ENCODE results near the gene BLNK. TPM values are rescaled to one million over a fixed set of nuclear protein-coding genes. Genes with fewer than 3 reads are reported as not detected.

The BLNK gene
- total and polyA plus RNA-seq, 4 donors = 4.1 to 18.7 (median 6.4) TPM

GRCh38 chr10:96236090-96236478, 35.3 kb downstream of the BLNK start:
- Histone ChIP-seq H3K9ac (ENCODE audit: insufficient read depth in 1 of 2, low read length in 2 of 2) (no peak overlapping the region), H3K27ac (ENCODE audit: low read depth in 1 of 2, low read length in 1 of 2) (no peak overlapping the region), H3K36me3 (ENCODE audit: control insufficient read depth in 4 of 4, insufficient read depth in 4 of 4, low read length in 4 of 4) (no peaks in the 10 kb centered on the region), H3K4me3 (no peak overlapping the region), H3K27me3 (ENCODE audit: control insufficient read depth in 3 of 3, insufficient read depth in 3 of 3, low read length in 2 of 3) (no peaks in the 10 kb centered on the region), H3K4me1 (ENCODE audit: control insufficient read depth in 5 of 5, insufficient read depth in 5 of 5, low read length in 5 of 5) (no peaks in the 10 kb centered on the region), H3K9me3 (ENCODE audit: control insufficient read depth in 4 of 4, insufficient read depth in 3 of 4, low read length in 3 of 4) (no peaks in the 10 kb centered on the region)
- WGBS, 2 donors = 29 to 74% methylated on average over 6 of the region's 6 CpGs
- no peak for DNase-seq
- ATAC-seq (ENCODE audit: insufficient read depth, low FRiP score) = no peak
- TF ChIP-seq, protein P1, sequence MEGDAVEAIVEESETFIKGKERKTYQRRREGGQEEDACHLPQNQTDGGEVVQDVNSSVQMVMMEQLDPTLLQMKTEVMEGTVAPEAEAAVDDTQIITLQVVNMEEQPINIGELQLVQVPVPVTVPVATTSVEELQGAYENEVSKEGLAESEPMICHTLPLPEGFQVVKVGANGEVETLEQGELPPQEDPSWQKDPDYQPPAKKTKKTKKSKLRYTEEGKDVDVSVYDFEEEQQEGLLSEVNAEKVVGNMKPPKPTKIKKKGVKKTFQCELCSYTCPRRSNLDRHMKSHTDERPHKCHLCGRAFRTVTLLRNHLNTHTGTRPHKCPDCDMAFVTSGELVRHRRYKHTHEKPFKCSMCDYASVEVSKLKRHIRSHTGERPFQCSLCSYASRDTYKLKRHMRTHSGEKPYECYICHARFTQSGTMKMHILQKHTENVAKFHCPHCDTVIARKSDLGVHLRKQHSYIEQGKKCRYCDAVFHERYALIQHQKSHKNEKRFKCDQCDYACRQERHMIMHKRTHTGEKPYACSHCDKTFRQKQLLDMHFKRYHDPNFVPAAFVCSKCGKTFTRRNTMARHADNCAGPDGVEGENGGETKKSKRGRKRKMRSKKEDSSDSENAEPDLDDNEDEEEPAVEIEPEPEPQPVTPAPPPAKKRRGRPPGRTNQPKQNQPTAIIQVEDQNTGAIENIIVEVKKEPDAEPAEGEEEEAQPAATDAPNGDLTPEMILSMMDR (IDR thresholded peaks at IDR 0.05; ENCODE audit: control extremely low read depth, extremely low read depth) = no peak

DNA sequence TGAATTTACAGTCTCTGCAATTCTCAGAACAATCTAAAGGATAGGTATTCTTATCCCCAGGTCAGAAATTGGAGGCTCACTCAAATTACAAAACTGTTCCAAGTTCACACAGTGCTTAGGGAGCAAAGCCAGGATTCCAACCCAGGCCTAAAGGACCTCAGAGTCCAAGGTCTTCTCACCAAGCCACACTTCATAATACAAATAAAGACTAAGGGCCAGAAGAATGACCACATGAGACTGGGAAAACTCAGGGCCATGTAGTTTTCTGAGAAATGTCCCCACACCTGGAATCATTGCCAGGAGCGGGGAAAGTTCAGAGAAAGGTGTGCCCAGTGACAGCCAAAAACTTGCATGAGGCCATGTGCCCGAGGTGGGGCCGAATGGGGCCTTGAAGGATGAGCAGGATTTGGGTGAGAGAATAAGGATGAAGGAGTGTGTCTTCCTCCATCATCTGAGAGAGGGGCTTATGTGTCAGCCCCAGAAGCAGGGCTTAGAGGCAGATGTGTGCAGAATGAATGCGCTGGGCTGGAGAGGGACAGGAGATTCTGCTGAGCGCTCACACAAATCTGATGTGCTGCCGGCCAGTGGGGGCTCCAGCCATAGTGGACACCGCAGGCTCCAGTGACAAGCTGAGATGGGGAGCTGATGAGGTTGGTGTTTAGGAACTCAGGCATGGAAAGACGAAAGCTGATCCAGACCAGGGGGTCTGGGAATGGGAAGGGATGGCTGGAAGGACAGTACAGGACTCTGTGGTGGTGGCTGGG, 35.9 kb downstream of the BLNK start:
- ATAC-seq (ENCODE audit: insufficient read depth, low FRiP score) (no peak), DNase-seq (no peak)
- no peaks in the 10 kb centered on the region for H3K4me1 ChIP-seq (ENCODE audit: control insufficient read depth in 5 of 5, insufficient read depth in 5 of 5, low read length in 5 of 5)
- no peaks in the 10 kb centered on the region for H3K9me3 ChIP-seq (ENCODE audit: control insufficient read depth in 4 of 4, insufficient read depth in 3 of 4, low read length in 3 of 4)
- H3K4me3 ChIP-seq = no peak overlapping the region
- no peaks in the 10 kb centered on the region for H3K36me3 ChIP-seq (ENCODE audit: control insufficient read depth in 4 of 4, insufficient read depth in 4 of 4, low read length in 4 of 4)
- H3K27ac ChIP-seq (ENCODE audit: low read depth in 1 of 2, low read length in 1 of 2) = no peak overlapping the region
- no peak overlapping the region for H3K9ac ChIP-seq (ENCODE audit: insufficient read depth in 1 of 2, low read length in 2 of 2)
- TF ChIP-seq, protein P1 (IDR thresholded peaks at IDR 0.05; ENCODE audit: control extremely low read depth, extremely low read depth) = no peak
- H3K27me3 ChIP-seq (ENCODE audit: control insufficient read depth in 3 of 3, insufficient read depth in 3 of 3, low read length in 2 of 3) = no peaks in the 10 kb centered on the region
- WGBS, 2 donors = 92 to 96% methylated on average over 8 of the region's 8 CpGs

DNA sequence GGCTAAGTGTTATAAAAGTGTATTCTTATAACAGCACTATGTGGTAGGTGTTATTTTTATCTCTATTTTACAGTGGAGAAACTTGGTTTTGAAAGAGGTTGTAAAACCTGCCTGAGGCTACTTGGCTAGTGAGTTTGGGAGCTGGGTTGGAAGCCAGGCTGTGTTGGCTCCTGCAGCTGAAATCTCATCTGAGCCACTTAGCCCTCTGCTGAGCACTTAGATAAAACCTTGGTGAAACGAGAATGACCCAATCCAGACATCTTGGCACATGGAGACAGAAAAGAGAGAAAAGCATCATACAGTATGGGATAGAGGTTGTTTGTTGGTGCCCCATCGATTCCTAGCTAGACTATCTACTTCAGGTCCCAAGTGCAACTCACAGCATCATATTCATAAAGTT, 37.4 kb downstream of the BLNK start:
- Histone ChIP-seq H3K27me3 (ENCODE audit: control insufficient read depth in 3 of 3, insufficient read depth in 3 of 3, low read length in 2 of 3) (no peaks in the 10 kb centered on the region), H3K4me3 (no peak overlapping the region), H3K9me3 (ENCODE audit: control insufficient read depth in 4 of 4, insufficient read depth in 3 of 4, low read length in 3 of 4) (no peaks in the 10 kb centered on the region), H3K9ac (ENCODE audit: insufficient read depth in 1 of 2, low read length in 2 of 2) (no peak overlapping the region), H3K4me1 (ENCODE audit: control insufficient read depth in 5 of 5, insufficient read depth in 5 of 5, low read length in 5 of 5) (no peaks in the 10 kb centered on the region), H3K27ac (ENCODE audit: low read depth in 1 of 2, low read length in 1 of 2) (no peak overlapping the region), H3K36me3 (ENCODE audit: control insufficient read depth in 4 of 4, insufficient read depth in 4 of 4, low read length in 4 of 4) (no peaks in the 10 kb centered on the region)
- TF ChIP-seq, protein P1 (IDR thresholded peaks at IDR 0.05; ENCODE audit: control extremely low read depth, extremely low read depth) = no peak
- no peak for ATAC-seq (ENCODE audit: insufficient read depth, low FRiP score)
- DNase-seq = no peak
- 81 to 85% methylated on average over 2 of the region's 2 CpGs for WGBS, 2 donors

- Histone ChIP-seq H3K4me1 (ENCODE audit: control insufficient read depth in 5 of 5, insufficient read depth in 5 of 5, low read length in 5 of 5) (no peaks in the 10 kb centered on the region), H3K9ac (ENCODE audit: insufficient read depth in 1 of 2, low read length in 2 of 2) (no peak overlapping the region), H3K27ac (ENCODE audit: low read depth in 1 of 2, low read length in 1 of 2) (no peak overlapping the region), H3K9me3 (ENCODE audit: control insufficient read depth in 4 of 4, insufficient read depth in 3 of 4, low read length in 3 of 4) (no peaks in the 10 kb centered on the region), H3K27me3 (ENCODE audit: control insufficient read depth in 3 of 3, insufficient read depth in 3 of 3, low read length in 2 of 3) (no peaks in the 10 kb centered on the region), H3K36me3 (ENCODE audit: control insufficient read depth in 4 of 4, insufficient read depth in 4 of 4, low read length in 4 of 4) (no peaks in the 10 kb centered on the region), H3K4me3 (no peak overlapping the region)
- DNase-seq (no peak), ATAC-seq (ENCODE audit: insufficient read depth, low FRiP score) (no peak)
- 95 to 96% methylated on average over 6 of the region's 6 CpGs for WGBS, 2 donors
- TF ChIP-seq, protein P1 (IDR thresholded peaks at IDR 0.05; ENCODE audit: control extremely low read depth, extremely low read depth) = no peak
These were observed 40.8 kb downstream of the BLNK start for GRCh38 chr10:96230527-96230926.

All from lung (tissue), 12 donors.